Measurements from ENCODE around the gene NDOR1. TPM values are rescaled to one million over a fixed set of nuclear protein-coding genes. Genes with fewer than 3 reads are reported as not detected.

The NDOR1 gene
- polyA plus RNA-seq, 3 donors = 4.4 to 26.9 (median 5.2) TPM

- Mint-ChIP-seq H3K4me3 (no peak overlapping the region), H3K4me1 (peaks cover 32% of the 10 kb centered on the region)
- peaks cover 28 to 39% of the 10 kb centered on the region in 2 donors for H3K4me1 ChIP-seq (ENCODE audit: control insufficient read depth in 1 of 2, insufficient read depth in 2 of 2, low read length in 2 of 2)
Observed at GRCh38 chr9:137186385-137186784, 19.1 kb upstream of the NDOR1 start.

GRCh38 chr9:137187386-137187785 is 18.1 kb upstream of the NDOR1 start:
- WGBS (ENCODE audit: insufficient coverage) = 93% methylated on average over 15 of the region's 15 CpGs
- H3K4me2 ChIP-seq (replicated peaks; ENCODE audit: extremely low read depth, low read length, poor library complexity, severe bottlenecking) = peak overlapping the region; percentile 100
- peaks cover 37 to 73% of the 10 kb centered on the region in 2 donors for H3K36me3 Mint-ChIP-seq
- peaks cover 0 to 2% (median 0%) of the 10 kb centered on the region in 7 donors for H3K9me3 Mint-ChIP-seq
- H3K27me3 Mint-ChIP-seq (ENCODE audit: low read depth in 3 of 3) = no peaks in the 10 kb centered on the region
- H3K4me1 ChIP-seq (ENCODE audit: control insufficient read depth in 1 of 2, insufficient read depth in 2 of 2, low read length in 2 of 2) = peaks cover 28 to 39% of the 10 kb centered on the region in 2 donors
- no peaks in the 10 kb centered on the region for H3K9me3 ChIP-seq (replicated peaks in 1 of 2; ENCODE audit: control insufficient read depth in 1 of 2, insufficient read depth in 1 of 2, low read length in 2 of 2)
- no peak overlapping the region for H2AFZ ChIP-seq (ENCODE audit: insufficient read depth, low read depth, low read length, poor library complexity, severe bottlenecking)
- peaks cover 28% of the 10 kb centered on the region for H4K20me1 ChIP-seq (ENCODE audit: insufficient read depth, low read length)
- H3K4me3 ChIP-seq (replicated peaks in 1 of 3; ENCODE audit: low read depth in 2 of 3, low read length in 3 of 3) = peak overlapping the region; percentile 83 to 95 (median 92)
- peak overlapping the region; percentile 95 for H3K9ac ChIP-seq (ENCODE audit: insufficient read depth, low read length, poor library complexity, severe bottlenecking)
- H3K79me2 ChIP-seq (ENCODE audit: insufficient read depth, low read length) = peaks cover 44% of the 10 kb centered on the region
- peaks cover 60 to 67% of the 10 kb centered on the region in 2 donors for H3K36me3 ChIP-seq (replicated peaks in 1 of 2; ENCODE audit: control insufficient read depth in 1 of 2, insufficient read depth in 2 of 2, low read length in 2 of 2)
- no peak for DNase-seq
- no peak for TF ChIP-seq CTCF (IDR thresholded peaks at IDR 0.05)
- peaks cover 32% of the 10 kb centered on the region for H3K4me1 Mint-ChIP-seq
- H3K27ac Mint-ChIP-seq = peak overlapping the region; percentile 91 to 96 (median 94)
- intact Hi-C loops (cut with micrococcal nuclease) = loop anchor here in 1 of 2 donors (5.0 kb wide), 1 partner anchor 50 kb away; no protein-coding TSS in a partner anchor
- peak overlapping the region; percentile 70 to 96 for H3K27ac ChIP-seq (ENCODE audit: low read depth in 1 of 2, low read length in 2 of 2)
- H3K27me3 ChIP-seq (ENCODE audit: control insufficient read depth in 2 of 2, insufficient read depth in 2 of 2, low read length in 2 of 2) = no peaks in the 10 kb centered on the region
- H3K4me3 Mint-ChIP-seq = peak overlapping the region; percentile 86 to 94

More at GRCh38 chr9:137186385-137186784, 19.1 kb upstream of the NDOR1 start:
- no peak for TF ChIP-seq CTCF (IDR thresholded peaks at IDR 0.05)
- intact Hi-C loops (cut with micrococcal nuclease) = loop anchor here in 1 of 2 donors (5.0 kb wide), 1 partner anchor 51 kb away; no protein-coding TSS in a partner anchor
- H3K9ac ChIP-seq (ENCODE audit: insufficient read depth, low read length, poor library complexity, severe bottlenecking) = no peak overlapping the region
- WGBS (ENCODE audit: insufficient coverage) = 98% methylated on average over 5 of the region's 6 CpGs
- Mint-ChIP-seq H3K36me3 (peaks cover 43 to 77% of the 10 kb centered on the region in 2 donors), H3K27me3 (ENCODE audit: low read depth in 3 of 3) (no peaks in the 10 kb centered on the region), H3K9me3 (peaks cover 0 to 2% (median 0%) of the 10 kb centered on the region in 7 donors), H3K27ac (peak overlapping the region in 1 of 7 donors; percentile 12)
- H3K4me2 ChIP-seq (replicated peaks; ENCODE audit: extremely low read depth, low read length, poor library complexity, severe bottlenecking) = no peak overlapping the region
- peaks cover 44% of the 10 kb centered on the region for H3K79me2 ChIP-seq (ENCODE audit: insufficient read depth, low read length)
- peaks cover 26% of the 10 kb centered on the region for H4K20me1 ChIP-seq (ENCODE audit: insufficient read depth, low read length)
- no peak overlapping the region for H2AFZ ChIP-seq (ENCODE audit: insufficient read depth, low read depth, low read length, poor library complexity, severe bottlenecking)
- no peak overlapping the region for H3K4me3 ChIP-seq (replicated peaks in 1 of 3; ENCODE audit: low read depth in 2 of 3, low read length in 3 of 3)
- H3K27ac ChIP-seq (ENCODE audit: low read depth in 1 of 2, low read length in 2 of 2) = no peak overlapping the region
- DNase-seq = no peak
- peaks cover 66 to 67% of the 10 kb centered on the region in 2 donors for H3K36me3 ChIP-seq (replicated peaks in 1 of 2; ENCODE audit: control insufficient read depth in 1 of 2, insufficient read depth in 2 of 2, low read length in 2 of 2)
- no peaks in the 10 kb centered on the region for H3K27me3 ChIP-seq (ENCODE audit: control insufficient read depth in 2 of 2, insufficient read depth in 2 of 2, low read length in 2 of 2)
- no peaks in the 10 kb centered on the region for H3K9me3 ChIP-seq (replicated peaks in 1 of 2; ENCODE audit: control insufficient read depth in 1 of 2, insufficient read depth in 1 of 2, low read length in 2 of 2)

Data from CD14-positive monocyte (primary cell).